Measurements from ENCODE around the gene FAM83C.

Gene FAM83C

DNA sequence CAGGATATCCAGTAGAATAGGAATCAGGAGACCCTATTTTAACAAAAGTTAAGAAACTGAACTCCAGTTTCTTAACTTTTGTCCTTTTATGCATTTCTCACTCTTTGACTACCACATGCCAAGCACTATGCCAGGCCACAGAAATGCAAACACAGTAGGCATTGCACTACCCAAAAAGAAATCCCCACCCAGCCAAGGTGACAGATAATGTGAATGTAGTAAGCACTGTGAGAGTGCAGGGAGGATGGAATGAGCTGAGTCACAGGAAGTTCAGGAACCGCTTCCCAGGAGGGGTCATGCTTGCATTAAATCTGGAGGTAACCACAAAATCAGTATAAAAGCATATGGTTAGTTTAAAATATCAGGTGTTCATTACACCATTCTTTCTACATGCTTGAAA lies 20.1 kb upstream of the FAM83C start:
- TF ChIP-seq TCF12 (IDR thresholded peaks at IDR 0.05; ENCODE audit: low read depth) (peak; percentile 68; the same call in 1 of the 2 replicates), EP300 (IDR thresholded peaks at IDR 0.05; ENCODE audit: borderline replicate concordance) (peak; percentile 71; the same call in 1 of the 2 replicates), TAF1 (IDR thresholded peaks at IDR 0.05; ENCODE audit: low read depth) (no peak), TEAD4 (IDR thresholded peaks at IDR 0.05) (peak; percentile 71), CEBPB (IDR thresholded peaks at IDR 0.05) (no peak), FOXM1 (IDR thresholded peaks at IDR 0.05; ENCODE audit: borderline replicate concordance, low read depth) (no peak), NFIC (IDR thresholded peaks at IDR 0.05) (peak; percentile 37; the same call in 1 of the 2 replicates)
- TF ChIP-seq, protein P1, sequence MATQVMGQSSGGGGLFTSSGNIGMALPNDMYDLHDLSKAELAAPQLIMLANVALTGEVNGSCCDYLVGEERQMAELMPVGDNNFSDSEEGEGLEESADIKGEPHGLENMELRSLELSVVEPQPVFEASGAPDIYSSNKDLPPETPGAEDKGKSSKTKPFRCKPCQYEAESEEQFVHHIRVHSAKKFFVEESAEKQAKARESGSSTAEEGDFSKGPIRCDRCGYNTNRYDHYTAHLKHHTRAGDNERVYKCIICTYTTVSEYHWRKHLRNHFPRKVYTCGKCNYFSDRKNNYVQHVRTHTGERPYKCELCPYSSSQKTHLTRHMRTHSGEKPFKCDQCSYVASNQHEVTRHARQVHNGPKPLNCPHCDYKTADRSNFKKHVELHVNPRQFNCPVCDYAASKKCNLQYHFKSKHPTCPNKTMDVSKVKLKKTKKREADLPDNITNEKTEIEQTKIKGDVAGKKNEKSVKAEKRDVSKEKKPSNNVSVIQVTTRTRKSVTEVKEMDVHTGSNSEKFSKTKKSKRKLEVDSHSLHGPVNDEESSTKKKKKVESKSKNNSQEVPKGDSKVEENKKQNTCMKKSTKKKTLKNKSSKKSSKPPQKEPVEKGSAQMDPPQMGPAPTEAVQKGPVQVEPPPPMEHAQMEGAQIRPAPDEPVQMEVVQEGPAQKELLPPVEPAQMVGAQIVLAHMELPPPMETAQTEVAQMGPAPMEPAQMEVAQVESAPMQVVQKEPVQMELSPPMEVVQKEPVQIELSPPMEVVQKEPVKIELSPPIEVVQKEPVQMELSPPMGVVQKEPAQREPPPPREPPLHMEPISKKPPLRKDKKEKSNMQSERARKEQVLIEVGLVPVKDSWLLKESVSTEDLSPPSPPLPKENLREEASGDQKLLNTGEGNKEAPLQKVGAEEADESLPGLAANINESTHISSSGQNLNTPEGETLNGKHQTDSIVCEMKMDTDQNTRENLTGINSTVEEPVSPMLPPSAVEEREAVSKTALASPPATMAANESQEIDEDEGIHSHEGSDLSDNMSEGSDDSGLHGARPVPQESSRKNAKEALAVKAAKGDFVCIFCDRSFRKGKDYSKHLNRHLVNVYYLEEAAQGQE (IDR thresholded peaks at IDR 0.05; ENCODE audit: low read depth): no peak

DNA sequence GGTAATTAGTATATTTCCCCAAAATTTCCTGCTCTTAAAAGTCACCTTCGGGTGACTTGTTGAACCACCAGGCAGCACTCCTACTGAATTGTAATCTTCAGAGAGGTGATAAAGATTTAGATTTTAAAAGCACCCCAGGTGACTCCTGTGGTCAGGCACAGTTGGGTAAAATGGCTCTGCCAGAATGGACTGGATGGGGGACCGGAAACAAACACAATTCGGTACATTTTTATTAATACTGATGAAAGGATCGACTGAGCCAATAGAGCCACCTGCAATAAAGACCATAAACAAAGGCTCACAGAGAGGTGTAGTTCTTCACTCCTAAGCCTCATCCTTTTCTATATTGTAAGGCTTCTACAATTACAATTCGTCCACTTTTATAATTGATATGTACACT lies 19.6 kb upstream of the FAM83C start:
- no peak for TF ChIP-seq RAD21 (IDR thresholded peaks at IDR 0.05; ENCODE audit: low read depth)
- no peak for TF ChIP-seq EGR1 (IDR thresholded peaks at IDR 0.05)
- no peak for TF ChIP-seq CREB1 (IDR thresholded peaks at IDR 0.05; ENCODE audit: low read depth)
- TF ChIP-seq TCF12 (IDR thresholded peaks at IDR 0.05; ENCODE audit: low read depth): no peak
- TF ChIP-seq, protein P2, sequence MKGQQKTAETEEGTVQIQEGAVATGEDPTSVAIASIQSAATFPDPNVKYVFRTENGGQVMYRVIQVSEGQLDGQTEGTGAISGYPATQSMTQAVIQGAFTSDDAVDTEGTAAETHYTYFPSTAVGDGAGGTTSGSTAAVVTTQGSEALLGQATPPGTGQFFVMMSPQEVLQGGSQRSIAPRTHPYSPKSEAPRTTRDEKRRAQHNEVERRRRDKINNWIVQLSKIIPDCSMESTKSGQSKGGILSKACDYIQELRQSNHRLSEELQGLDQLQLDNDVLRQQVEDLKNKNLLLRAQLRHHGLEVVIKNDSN (IDR thresholded peaks at IDR 0.05): no peak
- no peak for TF ChIP-seq TAF1 (IDR thresholded peaks at IDR 0.05; ENCODE audit: low read depth)
- TF ChIP-seq EP300 (IDR thresholded peaks at IDR 0.05; ENCODE audit: borderline replicate concordance): no peak
- TF ChIP-seq YY1 (IDR thresholded peaks at IDR 0.05; ENCODE audit: low read depth): no peak
- TF ChIP-seq, protein P3, sequence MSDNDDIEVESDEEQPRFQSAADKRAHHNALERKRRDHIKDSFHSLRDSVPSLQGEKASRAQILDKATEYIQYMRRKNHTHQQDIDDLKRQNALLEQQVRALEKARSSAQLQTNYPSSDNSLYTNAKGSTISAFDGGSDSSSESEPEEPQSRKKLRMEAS (IDR thresholded peaks at IDR 0.05): no peak
- TF ChIP-seq TEAD4 (IDR thresholded peaks at IDR 0.05): no peak
- no peak for TF ChIP-seq CEBPB (IDR thresholded peaks at IDR 0.05)
- no peak for TF ChIP-seq FOXM1 (IDR thresholded peaks at IDR 0.05; ENCODE audit: borderline replicate concordance, low read depth)
- no peak for TF ChIP-seq NFIC (IDR thresholded peaks at IDR 0.05)
- TF ChIP-seq ZBTB7A (IDR thresholded peaks at IDR 0.05; ENCODE audit: low read depth): no peak
- TF ChIP-seq, protein P1 (IDR thresholded peaks at IDR 0.05; ENCODE audit: low read depth): no peak

DNA sequence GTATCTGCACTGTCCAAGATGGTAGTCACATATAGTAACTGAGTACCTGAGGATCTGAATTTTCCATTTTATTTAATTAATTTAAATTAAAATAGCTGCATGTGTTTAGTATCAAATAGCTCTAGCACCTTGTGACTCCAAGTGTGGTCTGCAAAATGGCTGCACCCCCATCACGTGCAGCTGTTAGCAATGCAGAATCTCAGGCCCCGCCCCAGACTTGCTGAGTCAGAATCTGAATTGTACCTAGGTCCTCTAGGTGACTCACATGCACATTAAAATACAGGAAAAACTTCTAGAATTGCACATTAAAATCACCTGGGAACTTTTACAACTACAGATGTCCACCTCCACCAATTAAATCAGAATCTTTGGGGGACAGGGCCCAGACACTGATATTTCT lies 19.2 kb upstream of the FAM83C start:
- TF ChIP-seq EGR1 (IDR thresholded peaks at IDR 0.05): no peak
- TF ChIP-seq, protein P2 (IDR thresholded peaks at IDR 0.05): peak; percentile 91
- TF ChIP-seq TCF12 (IDR thresholded peaks at IDR 0.05; ENCODE audit: low read depth): no peak
- no peak for TF ChIP-seq CEBPB (IDR thresholded peaks at IDR 0.05)
- peak; percentile 48; the same call in 1 of the 2 replicates for TF ChIP-seq TEAD4 (IDR thresholded peaks at IDR 0.05)
- TF ChIP-seq RAD21 (IDR thresholded peaks at IDR 0.05; ENCODE audit: low read depth): no peak
- peak; percentile 87 for TF ChIP-seq YY1 (IDR thresholded peaks at IDR 0.05; ENCODE audit: low read depth)
- TF ChIP-seq, protein P3 (IDR thresholded peaks at IDR 0.05): peak; percentile 81

DNA sequence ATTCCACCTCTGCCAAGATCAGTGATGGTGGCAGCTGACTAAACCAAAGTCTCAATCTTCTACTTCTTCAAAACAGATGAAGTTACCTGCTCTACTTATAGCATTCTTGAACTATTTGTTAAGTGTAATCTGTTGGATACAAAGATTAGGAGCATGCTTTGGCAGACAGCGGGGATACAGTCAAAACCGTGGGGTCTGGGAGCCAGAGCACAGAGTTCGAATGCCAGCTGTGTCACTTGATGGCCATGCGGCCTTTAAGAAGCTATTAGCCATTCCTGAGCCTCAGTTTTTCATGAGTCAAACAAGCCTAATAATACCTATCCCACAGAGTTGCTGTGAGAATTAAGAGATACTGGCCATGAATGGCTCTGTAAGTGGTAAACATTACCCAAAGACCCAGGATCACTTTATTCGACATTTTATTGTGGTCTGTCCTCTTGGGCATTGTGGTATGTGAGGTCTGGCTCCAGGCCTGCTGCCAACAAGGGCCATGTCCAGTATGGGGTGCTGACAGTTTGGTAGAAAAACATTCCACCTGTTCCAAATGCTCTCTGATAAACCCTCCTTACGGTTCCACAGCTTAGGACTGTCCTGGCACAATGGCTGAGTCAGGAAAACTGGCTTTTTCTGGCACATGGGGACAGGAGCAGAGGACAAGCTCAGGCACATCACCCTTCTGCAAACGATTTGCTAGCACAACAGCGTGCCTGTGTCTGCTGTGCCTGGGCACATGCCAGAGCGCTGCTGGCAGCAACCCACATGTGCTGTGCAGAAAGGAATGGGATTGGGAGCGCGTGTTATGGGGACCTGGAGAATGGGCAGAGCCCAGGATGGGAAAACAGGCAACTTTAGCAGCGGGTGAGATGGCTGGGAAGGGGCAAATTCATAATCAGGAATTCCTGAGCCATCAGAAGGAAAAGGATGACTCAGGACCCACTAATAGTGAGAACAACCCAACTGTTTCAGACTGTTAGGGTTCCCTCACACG lies 15.7 kb upstream of the FAM83C start:
- no peak for TF ChIP-seq ZBTB7A (IDR thresholded peaks at IDR 0.05; ENCODE audit: low read depth)
- no peak for TF ChIP-seq FOXM1 (IDR thresholded peaks at IDR 0.05; ENCODE audit: borderline replicate concordance, low read depth)
- TF ChIP-seq CREB1 (IDR thresholded peaks at IDR 0.05; ENCODE audit: low read depth): no peak
- no peak for TF ChIP-seq YY1 (IDR thresholded peaks at IDR 0.05; ENCODE audit: low read depth)
- TF ChIP-seq NFIC (IDR thresholded peaks at IDR 0.05): no peak
- no peak for TF ChIP-seq EGR1 (IDR thresholded peaks at IDR 0.05)
- TF ChIP-seq EP300 (IDR thresholded peaks at IDR 0.05; ENCODE audit: borderline replicate concordance): no peak
- TF ChIP-seq, protein P2 (IDR thresholded peaks at IDR 0.05): no peak
- TF ChIP-seq TEAD4 (IDR thresholded peaks at IDR 0.05): no peak
- no peak for TF ChIP-seq TCF12 (IDR thresholded peaks at IDR 0.05; ENCODE audit: low read depth)
- no peak for TF ChIP-seq TAF1 (IDR thresholded peaks at IDR 0.05; ENCODE audit: low read depth)
- TF ChIP-seq CEBPB (IDR thresholded peaks at IDR 0.05): no peak
